Stimulated activated CD4-positive, alpha-beta T cell treated with anti-CD3 and anti-CD28 coated beads, Interleukin-15, amount 100 ng/mL, for 48 hours (primary cell): ENCODE measurements around the gene PLLP.
"Not testable (repeated sequence)": the region's sequence is repeated elsewhere in the genome, so short reads cannot be mapped to it uniquely, and the experiment has no call there.

ENCODE experiments used
- DNase-seq, 2 donors: peaks; one replicate each; pipeline ENCODE4 v3.0.0-alpha.2; 2020; ENCODE audit warnings: low read depth in 2 of 2

The PLLP gene

GRCh38 chr16:57273826-57274225 lies 10.6 kb downstream of the PLLP start:
- no peak for DNase-seq

GRCh38 chr16:57273359-57273758 lies 11.1 kb downstream of the PLLP start:
- DNase-seq, result no peak

- DNase-seq, result no peak
Observed at GRCh38 chr16:57271867-57272495, 12.5 kb downstream of the PLLP start.

GRCh38 chr16:57271063-57271345 lies 13.5 kb downstream of the PLLP start:
- no peak for DNase-seq

- DNase-seq, result no peak
Observed at GRCh38 chr16:57270221-57271062, 14.0 kb downstream of the PLLP start.

- no peak for DNase-seq
Observed at GRCh38 chr16:57268804-57269800, 15.4 kb downstream of the PLLP start.

- DNase-seq, result not testable (repeated sequence)
Observed at GRCh38 chr16:57267343-57267742, 17.1 kb downstream of the PLLP start.

- no peak for DNase-seq
Observed at GRCh38 chr16:57266531-57267260, 17.8 kb downstream of the PLLP start.

- no peak for DNase-seq
Observed at GRCh38 chr16:57265850-57266530, 18.5 kb downstream of the PLLP start.

GRCh38 chr16:57264950-57265371 lies 19.5 kb downstream of the PLLP start:
- no peak for DNase-seq

GRCh38 chr16:57264381-57264780 lies 20.1 kb downstream of the PLLP start:
- DNase-seq, result no peak

GRCh38 chr16:57263541-57264351 lies 20.7 kb downstream of the PLLP start:
- no peak for DNase-seq

GRCh38 chr16:57262841-57263540 lies 21.5 kb downstream of the PLLP start:
- no peak for DNase-seq

- no peak for DNase-seq
Observed at GRCh38 chr16:57261806-57262205, 22.7 kb downstream of the PLLP start.

- no peak for DNase-seq
Observed at GRCh38 chr16:57260294-57260929, 24.1 kb downstream of the PLLP start.

GRCh38 chr16:57258910-57259475 lies 25.5 kb downstream of the PLLP start:
- DNase-seq, result no peak

GRCh38 chr16:57258226-57258909 lies 26.1 kb downstream of the PLLP start:
- no peak for DNase-seq

- DNase-seq, result no peak
Observed at GRCh38 chr16:57257455-57258070, 26.9 kb downstream of the PLLP start.
